HG03457 (cell line): Measurements from ENCODE around the gene NTPCR.

Experiments used
- ATAC-seq: cut with Tn5 transposase; IDR thresholded peaks from one replicate; pipeline ENCODE4 v1.9.1; 2021; ENCODE audit warnings: moderate number of reproducible peaks; ENCODE audit not compliant: unreplicated experiment

The NTPCR gene

GRCh38 chr1:232958067-232958466 is 7.7 kb downstream of the NTPCR start:
- ATAC-seq, result no peak

GRCh38 chr1:232962761-232963745 is 12.6 kb downstream of the NTPCR start:
- ATAC-seq, result no peak

GRCh38 chr1:232964601-232965000 is 14.2 kb downstream of the NTPCR start:
- no peak for ATAC-seq

GRCh38 chr1:232965124-232965911 is 14.9 kb downstream of the NTPCR start:
- ATAC-seq, result no peak

- ATAC-seq, result no peak
These were observed 15.5 kb downstream of the NTPCR start for GRCh38 chr1:232965912-232966217.

- ATAC-seq, result no peak
These were observed 16.3 kb downstream of the NTPCR start for GRCh38 chr1:232966663-232967062.

GRCh38 chr1:232968391-232968790 is 18.0 kb downstream of the NTPCR start:
- no peak for ATAC-seq

GRCh38 chr1:232968965-232969364 is 18.6 kb downstream of the NTPCR start:
- no peak for ATAC-seq

- no peak for ATAC-seq
These were observed 19.4 kb downstream of the NTPCR start for GRCh38 chr1:232969799-232970198.

GRCh38 chr1:232970508-232970907 is 20.1 kb downstream of the NTPCR start:
- ATAC-seq, result no peak

- no peak for ATAC-seq
These were observed 23.5 kb downstream of the NTPCR start for GRCh38 chr1:232973652-232974611.

- ATAC-seq, result no peak
These were observed 24.6 kb downstream of the NTPCR start for GRCh38 chr1:232974971-232975370.

GRCh38 chr1:232978091-232978634 is 27.8 kb downstream of the NTPCR start:
- ATAC-seq, result no peak

GRCh38 chr1:232978815-232979214 is 28.4 kb downstream of the NTPCR start:
- ATAC-seq, result no peak

GRCh38 chr1:232979558-232979957 is 29.1 kb downstream of the NTPCR start:
- ATAC-seq, result no peak

- ATAC-seq, result no peak
These were observed 30.1 kb downstream of the NTPCR start for GRCh38 chr1:232980355-232980978.

- no peak for ATAC-seq
These were observed 30.7 kb downstream of the NTPCR start for GRCh38 chr1:232980986-232981560.

- no peak for ATAC-seq
These were observed 32.0 kb downstream of the NTPCR start for GRCh38 chr1:232982238-232982944.

- ATAC-seq, result no peak
These were observed 33.0 kb downstream of the NTPCR start for GRCh38 chr1:232983375-232983774.
